AG04450 (cell line): ENCODE results near the gene GLP1R. TPM values are rescaled to one million over a fixed set of nuclear protein-coding genes. Genes with fewer than 3 reads are reported as not detected.

Source experiments
- CTCF ChIA-PET: fragments of 300-600, 350-600 bp; formaldehyde crosslinking; extraction: SDS; loops from one replicate; lab custom pipeline; 2022; ENCODE audit warnings: antibody characterized with exemption, inconsistent platforms; lab: Charles Lee
- POLR2A ChIA-PET: fragments of 350-600 bp; formaldehyde crosslinking; extraction: SDS; loops from one replicate; lab custom pipeline; 2021; ENCODE audit warnings: antibody characterized with exemption, inconsistent platforms; lab: Yijun Ruan, JAX
- DNase-seq: peaks from one replicate; pipeline ENCODE4 v3.0.0-alpha.2; 2011; ENCODE audit warnings: low read depth, low spot score
- H3K27ac ChIP-seq: one replicate; pipeline ENCODE4 v1.5.1; 2012; ENCODE audit warnings: low read depth, low read length, control low read depth
- H3K27me3 ChIP-seq: one replicate; pipeline ENCODE4 v1.6.0; 2012; ENCODE audit warnings: low read length; ENCODE audit not compliant: control insufficient read depth, insufficient read depth
- H3K4me3 ChIP-seq: 2 replicates; pipeline ENCODE4 v1.5.1; 2011; ENCODE audit warnings: mild to moderate bottlenecking, low read depth, low read length, control low read depth
- H3K9me3 ChIP-seq: 2 replicates; pipeline ENCODE4 v1.5.1; 2012; ENCODE audit warnings: low read length; ENCODE audit not compliant: control insufficient read depth, insufficient read depth
- CTCF ChIP-seq: IDR thresholded peaks from 2 replicates; pipeline ENCODE4 v1.5.1; 2011; ENCODE audit warnings: low read depth, low read length, control low read depth, inconsistent platforms
- polyA plus RNA-seq: library from polyadenylated mRNA; depleted of rRNA; stranded (reverse); fragments of >200 nt; gene quantifications from 2 replicates; pipeline ENCODE4 v1.2.3, GENCODE V29; 2011

GLP1R gene
- polyA plus RNA-seq, 1 experiment: not detected

DNA sequence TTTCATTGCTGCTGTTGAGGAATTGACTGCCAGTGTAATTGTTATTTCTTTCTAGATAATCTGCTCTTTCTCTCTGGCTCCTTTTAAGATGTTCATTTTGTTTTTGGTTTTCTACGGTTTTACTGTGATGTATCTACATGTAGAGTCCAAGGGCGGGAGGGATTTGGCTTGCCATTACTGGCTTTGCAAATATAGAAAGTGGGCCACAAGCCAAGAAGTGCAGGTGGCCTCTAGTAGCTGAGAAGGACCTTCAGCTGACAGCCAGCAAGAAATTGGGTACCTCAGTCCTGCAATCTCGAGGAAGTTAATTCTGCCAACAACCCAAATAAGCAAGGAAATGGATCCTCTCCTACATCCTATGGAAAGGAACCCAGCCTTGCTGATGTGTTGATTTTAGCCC, 42.8 kb upstream of the GLP1R start:
- TF ChIP-seq CTCF: no peak
- Histone ChIP-seq H3K9me3 (no peaks in the 10 kb centered on the region), H3K4me3 (no peak overlapping the region), H3K27ac (no peak overlapping the region), H3K27me3 (no peaks in the 10 kb centered on the region)
- ChIA-PET POLR2A (no interaction called here), CTCF (no interaction called here)
- DNase-seq: no peak

- CTCF ChIA-PET: no interaction called here
- TF ChIP-seq CTCF: no peak
Observed at GRCh38 chr6:39007575-39007974, 41.0 kb upstream of the GLP1R start.

DNA sequence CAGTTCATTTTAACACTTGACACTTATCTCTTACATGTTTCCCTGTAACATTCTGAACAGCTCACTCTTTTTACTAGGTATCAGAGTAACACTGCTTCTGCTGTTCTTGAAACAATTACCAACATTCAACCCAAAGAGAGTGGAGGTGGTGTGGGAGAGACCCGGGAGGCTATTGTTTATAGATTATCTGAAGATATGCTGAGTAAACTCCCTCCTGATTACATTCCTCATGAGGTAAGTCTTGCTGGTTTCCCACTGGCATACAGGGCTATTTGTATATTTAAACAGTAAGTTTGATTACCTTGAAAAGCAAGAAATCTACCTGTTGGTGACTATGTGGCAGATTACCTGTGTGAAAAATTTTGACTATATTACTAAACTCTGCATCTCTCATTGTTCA, 39.8 kb upstream of the GLP1R start:
- ChIA-PET CTCF (interaction anchor here (2.0 kb wide), 1 partner anchor 302 kb away, joined by 4 read pairs; no protein-coding TSS in a partner anchor), POLR2A (no interaction called here)
- Histone ChIP-seq H3K9me3 (no peaks in the 10 kb centered on the region), H3K4me3 (no peak overlapping the region), H3K27me3 (no peaks in the 10 kb centered on the region), H3K27ac (no peak overlapping the region)
- no peak for DNase-seq
- no peak for TF ChIP-seq CTCF

More at GRCh38 chr6:39007575-39007974, 41.0 kb upstream of the GLP1R start:
- DNase-seq: no peak
- no peaks in the 10 kb centered on the region for H3K27me3 ChIP-seq
- no peak overlapping the region for H3K27ac ChIP-seq
- POLR2A ChIA-PET: no interaction called here
- H3K4me3 ChIP-seq: no peak overlapping the region
- no peaks in the 10 kb centered on the region for H3K9me3 ChIP-seq

DNA sequence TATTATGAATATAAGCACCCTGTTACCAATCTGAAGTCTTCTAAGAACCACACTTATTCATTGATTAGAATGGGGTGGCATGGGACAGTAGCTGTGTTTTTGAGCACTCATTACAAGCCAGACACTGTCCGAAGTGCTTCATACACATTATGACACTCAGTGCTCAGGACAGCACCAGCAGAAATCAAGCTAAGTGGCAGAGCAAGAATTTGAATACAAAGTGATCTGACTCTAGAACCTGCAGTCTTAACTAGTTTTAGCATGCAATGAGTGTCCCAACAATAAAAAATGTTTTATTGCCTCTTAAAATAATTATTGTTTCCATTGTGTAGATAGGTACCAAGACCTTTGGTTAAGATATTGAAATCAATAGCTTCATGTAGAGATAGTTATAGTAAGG, 39.1 kb upstream of the GLP1R start:
- TF ChIP-seq CTCF: no peak
- H3K9me3 ChIP-seq: no peaks in the 10 kb centered on the region
- no peaks in the 10 kb centered on the region for H3K27me3 ChIP-seq
- ChIA-PET POLR2A (no interaction called here), CTCF (interaction anchor here (0.8 to 2.0 kb wide), 3 partner anchors 32 to 301 kb away, joined by 3 to 4 read pairs (median 3); no protein-coding TSS in a partner anchor)
- no peak for DNase-seq
- no peak overlapping the region for H3K27ac ChIP-seq
- H3K4me3 ChIP-seq: no peak overlapping the region

DNA sequence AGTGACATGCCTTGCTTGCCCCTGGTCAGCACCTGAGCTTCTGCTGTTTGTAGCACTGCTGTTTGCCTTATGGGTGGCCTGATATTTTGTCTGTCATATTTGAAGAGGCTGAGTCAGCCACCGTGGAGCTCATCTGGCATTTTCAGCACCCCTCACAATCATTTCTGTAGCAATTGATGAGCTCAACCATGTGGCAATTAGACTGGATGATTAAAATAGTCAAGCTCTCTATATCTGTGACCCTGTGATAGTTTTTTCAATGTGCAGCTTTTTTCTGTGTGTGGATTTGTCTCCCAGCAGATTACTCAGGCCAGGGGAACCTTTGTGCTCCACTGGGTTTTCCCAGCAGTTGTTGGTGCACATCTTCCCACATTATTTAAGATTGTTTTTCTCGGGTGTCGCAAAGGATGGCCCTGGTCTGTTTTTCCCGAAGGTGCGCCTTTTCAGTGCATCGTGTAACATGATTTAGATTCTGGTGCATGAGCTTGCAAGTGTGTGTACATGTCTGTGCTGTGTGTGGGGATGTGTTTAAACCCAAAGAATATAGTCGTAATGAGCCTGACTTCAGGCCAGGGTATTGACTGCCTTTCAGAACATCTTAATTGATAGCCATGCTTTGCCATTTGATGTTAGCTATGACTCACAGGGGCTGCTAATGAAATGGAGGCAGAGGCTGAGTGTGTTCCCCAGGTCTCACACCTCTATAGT, 31.6 kb upstream of the GLP1R start:
- no peak overlapping the region for H3K27ac ChIP-seq
- TF ChIP-seq CTCF: no peak
- ChIA-PET POLR2A (no interaction called here), CTCF (no interaction called here)
- no peaks in the 10 kb centered on the region for H3K27me3 ChIP-seq
- no peaks in the 10 kb centered on the region for H3K9me3 ChIP-seq
- H3K4me3 ChIP-seq: no peak overlapping the region
- no peak for DNase-seq
